ENCODE results near the gene USH1G. TPM values are rescaled to one million over a fixed set of nuclear protein-coding genes. Genes with fewer than 3 reads are reported as not detected.

Gene USH1G
- polyA plus RNA-seq, 1 donor from 2014 or later, result not detected

DNA sequence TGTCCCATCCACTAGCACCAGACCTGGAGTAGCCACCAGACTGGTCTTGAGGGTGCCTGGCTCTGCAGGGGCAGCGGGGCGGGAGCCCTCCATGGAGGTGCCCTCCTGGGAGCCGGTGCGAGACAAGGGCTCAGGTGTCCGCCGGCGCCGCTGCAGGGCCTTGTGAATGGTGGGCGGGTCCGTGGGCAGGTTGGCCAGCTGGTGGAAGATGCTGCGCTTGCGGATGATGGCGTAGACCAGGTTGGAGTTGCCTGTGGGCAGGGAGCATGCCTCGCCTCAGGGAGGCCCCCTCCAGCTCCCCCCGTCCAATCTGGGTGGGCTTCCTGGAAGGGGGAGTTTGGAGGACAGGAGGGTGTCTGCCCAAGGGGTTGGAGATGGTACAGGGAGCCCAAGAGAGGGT is 31.1 kb upstream of the USH1G start:
- no peaks in the 10 kb centered on the region for H3K27me3 ChIP-seq (ENCODE audit: insufficient read depth, low read depth, low read length)
- H2AFZ ChIP-seq (ENCODE audit: low read depth, low read length), result no peak overlapping the region
- H3K9ac ChIP-seq (ENCODE audit: low read length), result no peak overlapping the region
- H3K9me2 ChIP-seq (ENCODE audit: insufficient read depth, low read length), result no peaks in the 10 kb centered on the region
- no peak overlapping the region for H3K27ac ChIP-seq (ENCODE audit: low read length)
- no peaks in the 10 kb centered on the region for H3K9me3 ChIP-seq (ENCODE audit: low read length)
- no peak overlapping the region for H3K4me2 ChIP-seq (ENCODE audit: low read length)
- no peak overlapping the region for H3K4me3 ChIP-seq (ENCODE audit: low read length)
- TF ChIP-seq, protein P1, sequence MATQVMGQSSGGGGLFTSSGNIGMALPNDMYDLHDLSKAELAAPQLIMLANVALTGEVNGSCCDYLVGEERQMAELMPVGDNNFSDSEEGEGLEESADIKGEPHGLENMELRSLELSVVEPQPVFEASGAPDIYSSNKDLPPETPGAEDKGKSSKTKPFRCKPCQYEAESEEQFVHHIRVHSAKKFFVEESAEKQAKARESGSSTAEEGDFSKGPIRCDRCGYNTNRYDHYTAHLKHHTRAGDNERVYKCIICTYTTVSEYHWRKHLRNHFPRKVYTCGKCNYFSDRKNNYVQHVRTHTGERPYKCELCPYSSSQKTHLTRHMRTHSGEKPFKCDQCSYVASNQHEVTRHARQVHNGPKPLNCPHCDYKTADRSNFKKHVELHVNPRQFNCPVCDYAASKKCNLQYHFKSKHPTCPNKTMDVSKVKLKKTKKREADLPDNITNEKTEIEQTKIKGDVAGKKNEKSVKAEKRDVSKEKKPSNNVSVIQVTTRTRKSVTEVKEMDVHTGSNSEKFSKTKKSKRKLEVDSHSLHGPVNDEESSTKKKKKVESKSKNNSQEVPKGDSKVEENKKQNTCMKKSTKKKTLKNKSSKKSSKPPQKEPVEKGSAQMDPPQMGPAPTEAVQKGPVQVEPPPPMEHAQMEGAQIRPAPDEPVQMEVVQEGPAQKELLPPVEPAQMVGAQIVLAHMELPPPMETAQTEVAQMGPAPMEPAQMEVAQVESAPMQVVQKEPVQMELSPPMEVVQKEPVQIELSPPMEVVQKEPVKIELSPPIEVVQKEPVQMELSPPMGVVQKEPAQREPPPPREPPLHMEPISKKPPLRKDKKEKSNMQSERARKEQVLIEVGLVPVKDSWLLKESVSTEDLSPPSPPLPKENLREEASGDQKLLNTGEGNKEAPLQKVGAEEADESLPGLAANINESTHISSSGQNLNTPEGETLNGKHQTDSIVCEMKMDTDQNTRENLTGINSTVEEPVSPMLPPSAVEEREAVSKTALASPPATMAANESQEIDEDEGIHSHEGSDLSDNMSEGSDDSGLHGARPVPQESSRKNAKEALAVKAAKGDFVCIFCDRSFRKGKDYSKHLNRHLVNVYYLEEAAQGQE (IDR thresholded peaks at IDR 0.05; ENCODE audit: borderline replicate concordance), result no peak
- TF ChIP-seq SMC3 (conservative IDR thresholded peaks at IDR 0.05; ENCODE audit: poor library complexity) (no peak), MXI1 (conservative IDR thresholded peaks at IDR 0.05; ENCODE audit: poor library complexity, severe bottlenecking) (no peak), EP300 (conservative IDR thresholded peaks at IDR 0.05; ENCODE audit: poor library complexity, severe bottlenecking) (no peak), POLR2AphosphoS5 (IDR thresholded peaks at IDR 0.05) (no peak), RAD21 (conservative IDR thresholded peaks at IDR 0.05) (no peak), TAF1 (IDR thresholded peaks at IDR 0.05; ENCODE audit: low read depth) (no peak), EZH2 (IDR thresholded peaks at IDR 0.05; ENCODE audit: borderline replicate concordance, insufficient read depth, low read length, poor library complexity, severe bottlenecking) (no peak)
- TF ChIP-seq, protein P2, sequence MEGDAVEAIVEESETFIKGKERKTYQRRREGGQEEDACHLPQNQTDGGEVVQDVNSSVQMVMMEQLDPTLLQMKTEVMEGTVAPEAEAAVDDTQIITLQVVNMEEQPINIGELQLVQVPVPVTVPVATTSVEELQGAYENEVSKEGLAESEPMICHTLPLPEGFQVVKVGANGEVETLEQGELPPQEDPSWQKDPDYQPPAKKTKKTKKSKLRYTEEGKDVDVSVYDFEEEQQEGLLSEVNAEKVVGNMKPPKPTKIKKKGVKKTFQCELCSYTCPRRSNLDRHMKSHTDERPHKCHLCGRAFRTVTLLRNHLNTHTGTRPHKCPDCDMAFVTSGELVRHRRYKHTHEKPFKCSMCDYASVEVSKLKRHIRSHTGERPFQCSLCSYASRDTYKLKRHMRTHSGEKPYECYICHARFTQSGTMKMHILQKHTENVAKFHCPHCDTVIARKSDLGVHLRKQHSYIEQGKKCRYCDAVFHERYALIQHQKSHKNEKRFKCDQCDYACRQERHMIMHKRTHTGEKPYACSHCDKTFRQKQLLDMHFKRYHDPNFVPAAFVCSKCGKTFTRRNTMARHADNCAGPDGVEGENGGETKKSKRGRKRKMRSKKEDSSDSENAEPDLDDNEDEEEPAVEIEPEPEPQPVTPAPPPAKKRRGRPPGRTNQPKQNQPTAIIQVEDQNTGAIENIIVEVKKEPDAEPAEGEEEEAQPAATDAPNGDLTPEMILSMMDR (IDR thresholded peaks at IDR 0.05; ENCODE audit: poor library complexity, severe bottlenecking), result no peak
- H3K36me3 ChIP-seq (ENCODE audit: insufficient read depth, low read length), result no peaks in the 10 kb centered on the region
- no peaks in the 10 kb centered on the region for H4K20me1 ChIP-seq (ENCODE audit: insufficient read depth)
- no peaks in the 10 kb centered on the region for H3F3A ChIP-seq (ENCODE audit: insufficient read depth, low read length, poor library complexity, severe bottlenecking)
- H3K79me2 ChIP-seq (replicated peaks; ENCODE audit: insufficient read depth, low read length), result no peaks in the 10 kb centered on the region

DNA sequence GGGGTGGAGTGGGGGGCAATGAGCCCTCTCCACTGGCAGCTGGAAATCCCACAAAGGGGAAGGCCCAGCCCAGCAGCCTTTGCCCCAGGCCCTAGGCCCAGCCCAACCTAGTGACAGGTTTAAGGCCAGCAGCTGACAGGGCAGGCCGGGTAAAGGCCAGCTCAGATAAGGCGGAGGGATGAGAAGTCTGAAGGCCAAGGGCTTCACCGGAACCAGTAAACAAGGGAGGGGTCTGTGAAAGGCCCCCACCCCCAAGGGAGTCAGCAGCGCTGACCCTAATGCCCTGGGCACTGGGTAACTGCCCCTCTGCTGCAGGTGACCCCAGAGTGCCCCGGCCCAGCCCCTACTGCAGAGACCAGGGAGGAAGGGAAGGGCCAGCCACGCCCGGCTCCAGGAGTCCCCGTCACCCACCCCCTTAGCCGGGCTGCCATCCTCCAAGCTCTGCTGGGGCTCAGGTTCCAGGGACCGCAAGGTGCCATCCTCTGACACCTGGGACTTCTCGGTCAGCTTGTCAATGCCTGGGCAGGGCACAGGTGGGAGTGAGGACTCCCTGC is 30.2 kb upstream of the USH1G start:
- H3K27ac ChIP-seq (ENCODE audit: low read length), result no peak overlapping the region
- no peak overlapping the region for H2AFZ ChIP-seq (ENCODE audit: low read depth, low read length)
- H3K36me3 ChIP-seq (ENCODE audit: insufficient read depth, low read length), result no peaks in the 10 kb centered on the region

More for the DNA sequence above, 30.2 kb upstream of the USH1G start:
- Histone ChIP-seq H3F3A (ENCODE audit: insufficient read depth, low read length, poor library complexity, severe bottlenecking) (no peaks in the 10 kb centered on the region), H4K20me1 (ENCODE audit: insufficient read depth) (no peaks in the 10 kb centered on the region), H3K79me2 (replicated peaks; ENCODE audit: insufficient read depth, low read length) (no peaks in the 10 kb centered on the region), H3K4me2 (ENCODE audit: low read length) (no peak overlapping the region), H3K4me3 (ENCODE audit: low read length) (no peak overlapping the region), H3K9me3 (ENCODE audit: low read length) (no peaks in the 10 kb centered on the region), H3K27me3 (ENCODE audit: insufficient read depth, low read depth, low read length) (no peaks in the 10 kb centered on the region), H3K9ac (ENCODE audit: low read length) (no peak overlapping the region), H3K9me2 (ENCODE audit: insufficient read depth, low read length) (no peaks in the 10 kb centered on the region)
- no peak for TF ChIP-seq MXI1 (conservative IDR thresholded peaks at IDR 0.05; ENCODE audit: poor library complexity, severe bottlenecking)
- no peak for TF ChIP-seq EP300 (conservative IDR thresholded peaks at IDR 0.05; ENCODE audit: poor library complexity, severe bottlenecking)
- TF ChIP-seq TAF1 (IDR thresholded peaks at IDR 0.05; ENCODE audit: low read depth), result no peak
- no peak for TF ChIP-seq POLR2AphosphoS5 (IDR thresholded peaks at IDR 0.05)

All from neural cell (in vitro differentiated cells).